K562 (cell line): ENCODE data around the gene CMPK1. TPM values are rescaled to one million over a fixed set of nuclear protein-coding genes. Genes with fewer than 3 reads are reported as not detected.

Experiments used
- ATF7 ChIP-seq: fragments of 450-650 bp; IDR thresholded peaks from 2 replicates; pipeline ENCODE4 v1.7.1; 2014; ENCODE audit warnings: mild to moderate bottlenecking, moderate library complexity
- CBFA2T2 ChIP-seq: fragments of 450-650 bp; conservative IDR thresholded peaks from 2 replicates; pipeline ENCODE4 v1.6.1; 2017; ENCODE audit warnings: mild to moderate bottlenecking
- CCAR2 ChIP-seq: fragments of 200-400 bp; formaldehyde crosslinking; IDR thresholded peaks from 2 replicates; pipeline ENCODE4 v1.6.1; 2017; ENCODE audit warnings: mild to moderate bottlenecking, low read depth, low read length
- DACH1 ChIP-seq: fragments of 450-650 bp; IDR thresholded peaks from 2 replicates; pipeline ENCODE4 v1.6.1; 2018; ENCODE audit not compliant: partially characterized antibody
- ELF2 ChIP-seq: fragments of 250-450 bp; sonication (Bioruptor Pico); IDR thresholded peaks from 2 replicates; pipeline ENCODE4 v1.5.0; 2021; ENCODE audit warnings: mild to moderate bottlenecking
- HMG20B ChIP-seq: fragments of 250-450 bp; sonication (Bioruptor Pico); IDR thresholded peaks from 2 replicates; pipeline ENCODE4 v1.5.0; 2021; ENCODE audit warnings: mild to moderate bottlenecking
- HNRNPL ChIP-seq: fragments of 200-400 bp; formaldehyde crosslinking; IDR thresholded peaks from 2 replicates; pipeline ENCODE4 v1.6.1; 2017; ENCODE audit warnings: low read depth, mild to moderate bottlenecking, low read length
- HSF4 ChIP-seq: fragments of 250-450 bp; sonication (Bioruptor Pico); IDR thresholded peaks from 2 replicates; pipeline ENCODE4 v2.1.2; 2022; ENCODE audit warnings: mild to moderate bottlenecking, moderate library complexity, borderline replicate concordance
- JUND ChIP-seq, 2 experiments: IDR thresholded peaks; 2 replicates in 1 of 2; 3 replicates in 1 of 2; pipeline ENCODE4 v1.6.1; 2011; ENCODE audit warnings: borderline replicate concordance in 2 of 2, low read depth in 2 of 2, low read length in 2 of 2, improper control_type of control experiment in 1 of 2, missing biosample characterization in 1 of 2, missing genetic modification characterization in 1 of 2, missing genetic modification reagents in 1 of 2
- KDM5B ChIP-seq: fragments of 200-600 bp; sonication (generic); IDR thresholded peaks from 2 replicates; pipeline ENCODE4 v1.6.1; 2012; ENCODE audit warnings: low read depth, mild to moderate bottlenecking, moderate library complexity, low read length, control low read depth, inconsistent platforms; ENCODE audit not compliant: insufficient replicate concordance
- KHSRP ChIP-seq: fragments of 450-650 bp; IDR thresholded peaks from 2 replicates; pipeline ENCODE4 v1.6.1; 2017
- MYNN ChIP-seq, 2 experiments: sonication (generic); formaldehyde crosslinking in 1 of 2; IDR thresholded peaks; 2 replicates each; pipeline versions ENCODE4 v1.5.0 to v1.6.1; 2016 to 2020; ENCODE audit warnings: antibody characterized with exemption in 1 of 2, missing genetic modification reagents in 1 of 2
- NBN ChIP-seq: fragments of 450-650 bp; IDR thresholded peaks from 2 replicates; pipeline ENCODE4 v1.6.1; 2016; ENCODE audit warnings: low read depth, mild to moderate bottlenecking
- NCOA1 ChIP-seq: fragments of 450-650 bp; IDR thresholded peaks from 2 replicates; pipeline ENCODE4 v1.6.1; 2016; ENCODE audit warnings: low read depth
- NR2C2 ChIP-seq, 2 experiments: fragments of 200-800 bp in 1 of 2; sonication (Bioruptor generic) in 1 of 2; sonication (generic) in 1 of 2; formaldehyde crosslinking in 1 of 2; IDR thresholded peaks; 2 replicates each; pipeline versions ENCODE4 v1.6.1 to v1.8.0; 2016 to 2022; ENCODE audit warnings: mild to moderate bottlenecking in 1 of 2, missing compliant biosample characterization in 1 of 2, missing genetic modification characterization in 1 of 2, missing genetic modification reagents in 1 of 2
- RBFOX2 ChIP-seq: fragments of 200-400 bp; formaldehyde crosslinking; IDR thresholded peaks from 2 replicates; pipeline ENCODE4 v1.6.1; 2017; ENCODE audit warnings: low read depth, mild to moderate bottlenecking, low read length, moderate library complexity
- ZFP1 ChIP-seq: fragments of 450-650 bp; formaldehyde crosslinking; IDR thresholded peaks from 2 replicates; pipeline ENCODE4 v1.4.0; 2020; ENCODE audit warnings: mild to moderate bottlenecking, mixed read lengths
- ZNF232 ChIP-seq: sonication (generic); formaldehyde crosslinking; IDR thresholded peaks from 2 replicates; pipeline ENCODE4 v1.8.0; 2022; ENCODE audit warnings: mild to moderate bottlenecking, missing genetic modification reagents
- ZNF551 ChIP-seq: fragments of 250-450 bp; sonication (Bioruptor Pico); IDR thresholded peaks from 2 replicates; pipeline ENCODE4 v1.5.0; 2021; ENCODE audit warnings: mild to moderate bottlenecking, moderate library complexity
- polyA plus RNA-seq, 8 experiments: library from polyadenylated mRNA; depleted of rRNA in 4 of 8; stranded (reverse) in 5 of 8; unstranded in 3 of 8; fragments of >200 nt; fragmentation: Nextera tagmentation in 2 of 8; fragmentation: Illumina TruSeq in 1 of 8; extraction: Ambion mirVana in 2 of 8; extraction: Trizol in 1 of 8; gene quantifications; 2 replicates each; pipeline versions ENCODE4 v1.2.1 to v1.2.3, GENCODE V29; 2011 to 2014; ENCODE audit warnings: inconsistent platforms in 1 of 8, missing spikeins in 1 of 8
- total RNA-seq, 7 experiments: library from RNA; depleted of rRNA in 6 of 7; stranded (reverse); fragments of >200 nt in 6 of 7; fragmentation: Illumina TruSeq in 2 of 7; extraction: Trizol in 2 of 7; gene quantifications; 2 replicates each; pipeline versions ENCODE4 v1.2.1 to v1.2.3, GENCODE V29; 2011 to 2021; ENCODE audit warnings: low replicate concordance in 1 of 7
- TF ChIP-seq, protein P1 (sequence below), 3 experiments: IDR thresholded peaks in 2 of 3; conservative IDR thresholded peaks in 1 of 3; 2 replicates each; pipeline ENCODE4 v1.5.1; 2011 to 2012; ENCODE audit warnings: low read length in 3 of 3, mild to moderate bottlenecking in 3 of 3, control low read depth in 2 of 3, improper control_type of control experiment in 1 of 3, inconsistent platforms in 1 of 3, low read depth in 1 of 3, mixed read lengths in 1 of 3, moderate library complexity in 1 of 3; ENCODE audit not compliant: insufficient read depth in 2 of 3
- TF ChIP-seq, protein P2 (sequence below): fragments of 450-650 bp; IDR thresholded peaks from 2 replicates; pipeline ENCODE4 v1.6.1; 2017; ENCODE audit warnings: antibody characterized with exemption
- TF ChIP-seq, protein P3 (sequence below): fragments of 450-650 bp; IDR thresholded peaks from 2 replicates; pipeline ENCODE4 v1.6.1; 2016; ENCODE audit warnings: borderline replicate concordance

The CMPK1 gene
- total and polyA plus RNA-seq, 9 of the 15 experiments (the other 6 are each of a cell fraction or from before 2014, with no cell fraction given) = 54.5 to 197 (median 116) TPM

DNA sequence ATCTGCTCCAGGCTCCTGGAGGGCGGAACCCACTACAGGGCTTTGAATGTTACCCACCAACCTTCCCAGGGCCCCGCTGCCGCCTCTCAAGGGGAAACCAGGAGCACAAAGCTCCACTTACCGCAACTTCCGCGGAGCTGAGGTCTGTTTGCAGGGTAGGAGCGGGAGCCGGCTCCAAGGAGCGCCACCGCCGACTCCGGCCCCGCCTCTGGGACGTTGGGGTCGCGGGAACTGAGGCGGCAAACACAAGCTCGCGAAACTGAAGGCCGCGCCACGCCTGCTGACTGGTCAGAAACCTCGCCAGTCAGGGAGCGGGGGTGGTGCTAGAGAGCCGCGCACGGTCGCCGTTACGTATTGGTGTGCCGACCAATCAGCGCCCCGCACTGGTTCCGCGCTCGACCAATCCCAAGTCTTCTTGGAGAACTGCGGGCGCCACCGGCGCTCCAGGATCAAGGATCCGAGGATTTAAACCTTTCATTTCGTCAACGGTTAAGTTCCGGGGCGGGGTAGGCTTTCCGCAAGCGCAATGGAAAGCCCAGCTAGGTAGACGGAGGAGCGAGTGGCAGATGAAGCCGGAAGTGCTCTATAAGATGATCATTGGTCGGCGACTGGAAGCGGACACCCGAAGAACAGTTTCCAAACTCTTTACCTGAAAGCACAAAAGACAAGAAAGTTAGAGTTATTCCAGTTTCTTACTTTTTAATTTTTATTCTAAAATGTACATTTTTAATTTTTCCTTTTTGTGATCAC, 19.5 kb upstream of the CMPK1 start, which contains the start of gene STIL (continued):
- TF ChIP-seq NBN (no peak; the same call in 1 of the 2 replicates), MYNN (IDR thresholded peaks at IDR 0.05) (no peak), MYNN (CRISPR knock-in tag; IDR thresholded peaks at IDR 0.05) (no peak), ELF2 (no peak), KDM5B (peak; percentile 97), NCOA1 (peak; percentile 25; the same call in 1 of the 2 replicates), ZFP1 (CRISPR knock-in tag) (no peak), HMG20B (CRISPR knock-in tag) (no peak), RBFOX2 (peak; percentile 99), HSF4 (CRISPR knock-in tag) (no peak), ATF7 (peak; percentile 94), ZNF551 (CRISPR knock-in tag) (no peak), CBFA2T2 (no peak), DACH1 (no peak), CCAR2 (no peak), HNRNPL (no peak), ZNF232 (CRISPR knock-in tag) (no peak), KHSRP (no peak), JUND (IDR thresholded peaks at IDR 0.05; ENCODE audit: borderline replicate concordance, low read depth, low read length) (peak; percentile 62), JUND (tag; IDR thresholded peaks at IDR 0.05; ENCODE audit: borderline replicate concordance, low read depth, low read length) (peak; percentile 4; the same call in 2 of the 3 replicates), NR2C2 (CRISPR knock-in tag; IDR thresholded peaks at IDR 0.05) (0 out of 2 replicates have a peak, but pooled peaks have one; percentile 7), NR2C2 (tag; IDR thresholded peaks at IDR 0.05) (peak; percentile 97)
- TF ChIP-seq, protein P1, sequence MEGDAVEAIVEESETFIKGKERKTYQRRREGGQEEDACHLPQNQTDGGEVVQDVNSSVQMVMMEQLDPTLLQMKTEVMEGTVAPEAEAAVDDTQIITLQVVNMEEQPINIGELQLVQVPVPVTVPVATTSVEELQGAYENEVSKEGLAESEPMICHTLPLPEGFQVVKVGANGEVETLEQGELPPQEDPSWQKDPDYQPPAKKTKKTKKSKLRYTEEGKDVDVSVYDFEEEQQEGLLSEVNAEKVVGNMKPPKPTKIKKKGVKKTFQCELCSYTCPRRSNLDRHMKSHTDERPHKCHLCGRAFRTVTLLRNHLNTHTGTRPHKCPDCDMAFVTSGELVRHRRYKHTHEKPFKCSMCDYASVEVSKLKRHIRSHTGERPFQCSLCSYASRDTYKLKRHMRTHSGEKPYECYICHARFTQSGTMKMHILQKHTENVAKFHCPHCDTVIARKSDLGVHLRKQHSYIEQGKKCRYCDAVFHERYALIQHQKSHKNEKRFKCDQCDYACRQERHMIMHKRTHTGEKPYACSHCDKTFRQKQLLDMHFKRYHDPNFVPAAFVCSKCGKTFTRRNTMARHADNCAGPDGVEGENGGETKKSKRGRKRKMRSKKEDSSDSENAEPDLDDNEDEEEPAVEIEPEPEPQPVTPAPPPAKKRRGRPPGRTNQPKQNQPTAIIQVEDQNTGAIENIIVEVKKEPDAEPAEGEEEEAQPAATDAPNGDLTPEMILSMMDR (IDR thresholded peaks at IDR 0.05 in 2 of 3, conservative IDR thresholded peaks at IDR 0.05 in 1 of 3; ENCODE audit: insufficient read depth in 2 of 3, low read depth in 1 of 3, low read length in 3 of 3) = peak in 1 of 3 experiments; percentile 15; a peak in 1 of 6 replicates
- TF ChIP-seq, protein P2, sequence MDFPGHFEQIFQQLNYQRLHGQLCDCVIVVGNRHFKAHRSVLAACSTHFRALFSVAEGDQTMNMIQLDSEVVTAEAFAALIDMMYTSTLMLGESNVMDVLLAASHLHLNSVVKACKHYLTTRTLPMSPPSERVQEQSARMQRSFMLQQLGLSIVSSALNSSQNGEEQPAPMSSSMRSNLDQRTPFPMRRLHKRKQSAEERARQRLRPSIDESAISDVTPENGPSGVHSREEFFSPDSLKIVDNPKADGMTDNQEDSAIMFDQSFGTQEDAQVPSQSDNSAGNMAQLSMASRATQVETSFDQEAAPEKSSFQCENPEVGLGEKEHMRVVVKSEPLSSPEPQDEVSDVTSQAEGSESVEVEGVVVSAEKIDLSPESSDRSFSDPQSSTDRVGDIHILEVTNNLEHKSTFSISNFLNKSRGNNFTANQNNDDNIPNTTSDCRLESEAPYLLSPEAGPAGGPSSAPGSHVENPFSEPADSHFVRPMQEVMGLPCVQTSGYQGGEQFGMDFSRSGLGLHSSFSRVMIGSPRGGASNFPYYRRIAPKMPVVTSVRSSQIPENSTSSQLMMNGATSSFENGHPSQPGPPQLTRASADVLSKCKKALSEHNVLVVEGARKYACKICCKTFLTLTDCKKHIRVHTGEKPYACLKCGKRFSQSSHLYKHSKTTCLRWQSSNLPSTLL = peak; percentile 83
- TF ChIP-seq, protein P3, sequence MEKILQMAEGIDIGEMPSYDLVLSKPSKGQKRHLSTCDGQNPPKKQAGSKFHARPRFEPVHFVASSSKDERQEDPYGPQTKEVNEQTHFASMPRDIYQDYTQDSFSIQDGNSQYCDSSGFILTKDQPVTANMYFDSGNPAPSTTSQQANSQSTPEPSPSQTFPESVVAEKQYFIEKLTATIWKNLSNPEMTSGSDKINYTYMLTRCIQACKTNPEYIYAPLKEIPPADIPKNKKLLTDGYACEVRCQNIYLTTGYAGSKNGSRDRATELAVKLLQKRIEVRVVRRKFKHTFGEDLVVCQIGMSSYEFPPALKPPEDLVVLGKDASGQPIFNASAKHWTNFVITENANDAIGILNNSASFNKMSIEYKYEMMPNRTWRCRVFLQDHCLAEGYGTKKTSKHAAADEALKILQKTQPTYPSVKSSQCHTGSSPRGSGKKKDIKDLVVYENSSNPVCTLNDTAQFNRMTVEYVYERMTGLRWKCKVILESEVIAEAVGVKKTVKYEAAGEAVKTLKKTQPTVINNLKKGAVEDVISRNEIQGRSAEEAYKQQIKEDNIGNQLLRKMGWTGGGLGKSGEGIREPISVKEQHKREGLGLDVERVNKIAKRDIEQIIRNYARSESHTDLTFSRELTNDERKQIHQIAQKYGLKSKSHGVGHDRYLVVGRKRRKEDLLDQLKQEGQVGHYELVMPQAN = peak; percentile 94
